Measurements from ENCODE around the gene KANK2.

Gene KANK2

DNA sequence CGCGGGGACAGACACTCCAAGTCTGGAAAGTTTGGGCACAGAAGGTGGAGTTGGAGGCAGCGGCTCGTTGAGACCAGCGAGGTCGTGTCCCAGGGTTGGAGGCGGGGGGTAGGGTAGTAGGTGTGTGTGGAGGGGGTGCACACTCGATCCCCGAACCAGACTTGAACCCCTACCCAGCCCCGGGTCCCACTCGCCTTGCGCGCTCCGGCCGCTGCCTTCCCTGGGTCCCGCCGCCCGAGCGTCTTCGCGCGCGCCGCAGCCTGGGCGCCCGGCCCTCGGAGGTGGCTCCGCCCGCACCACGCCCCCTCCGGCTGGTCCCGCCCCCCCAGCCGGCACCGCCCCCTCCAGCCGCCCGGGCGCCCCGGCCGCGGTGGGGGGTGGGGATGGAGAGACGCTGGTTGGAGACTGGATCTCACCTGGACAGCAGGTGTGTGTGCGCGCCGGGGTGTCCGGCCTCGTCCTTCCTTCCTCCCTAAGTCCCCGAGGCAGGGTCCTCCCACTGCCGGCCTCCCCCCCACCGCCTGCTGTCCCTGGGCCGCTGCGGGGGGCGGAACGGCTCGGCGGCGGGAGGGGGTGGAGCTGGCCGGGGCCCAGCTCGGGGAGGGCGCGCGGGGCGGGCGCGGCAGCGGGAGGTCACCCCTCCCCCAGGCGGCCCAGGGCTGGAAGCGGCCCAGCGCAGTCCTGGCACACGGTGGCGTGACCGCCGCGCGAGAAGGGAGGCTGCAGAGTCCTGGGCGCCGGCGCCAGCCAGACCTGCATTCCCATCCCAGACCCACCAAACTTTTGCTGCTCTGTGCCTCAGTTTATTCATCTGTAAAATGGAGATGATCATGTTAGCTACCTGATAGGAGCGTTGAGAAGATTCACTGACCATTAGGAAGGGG, at the start of gene KANK2:
Gene KANK2 (minus strand): TSS at position 255 of the 884 bp plus-strand sequence. CDS start 3,034 bp downstream, outside the sequence.
- DNase-seq, result peak; percentile 75

GRCh38 chr19:11246941-11247340, 49.6 kb upstream of the KANK2 start:
- DNase-seq, result no peak

DNA sequence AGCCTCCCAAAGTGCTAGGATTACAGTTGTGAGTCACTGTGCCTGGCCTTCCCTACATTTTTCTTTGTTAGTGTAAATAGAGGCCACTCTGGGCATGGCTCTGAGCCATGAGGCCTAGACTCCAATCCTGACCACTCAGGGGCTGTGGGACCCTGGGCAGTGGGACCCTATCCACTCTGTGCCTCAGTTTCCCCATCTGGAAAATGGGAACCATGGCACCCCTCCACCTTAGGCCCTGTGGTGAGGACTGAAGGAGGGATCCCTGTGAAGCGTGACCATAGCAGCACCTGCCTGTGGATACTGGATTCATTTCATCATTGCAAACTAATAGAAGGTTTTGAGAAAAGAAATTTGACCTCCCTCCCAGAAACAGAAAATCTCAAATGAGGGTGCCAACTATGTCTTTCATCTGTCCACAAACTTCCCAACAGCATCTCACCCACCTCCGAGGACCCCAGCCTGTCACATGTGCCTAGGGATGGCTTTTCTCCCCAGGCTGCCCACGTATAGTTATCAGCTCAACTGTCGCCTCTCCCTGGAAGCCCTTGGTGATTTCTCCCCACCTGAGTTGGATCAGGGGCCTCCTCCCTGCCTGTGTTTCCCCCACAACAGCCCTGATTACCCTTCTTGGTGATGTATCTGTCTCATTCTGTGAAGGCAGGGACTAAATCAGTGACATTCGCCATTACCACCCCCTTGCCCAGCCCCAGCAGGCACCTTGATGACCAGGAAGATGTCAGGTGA, 47.7 kb upstream of the KANK2 start:
- DNase-seq, result no peak

GRCh38 chr19:11243798-11244169, 46.4 kb upstream of the KANK2 start:
- DNase-seq, result no peak

GRCh38 chr19:11242864-11243797, 45.8 kb upstream of the KANK2 start:
- DNase-seq, result peak; percentile 85

DNA sequence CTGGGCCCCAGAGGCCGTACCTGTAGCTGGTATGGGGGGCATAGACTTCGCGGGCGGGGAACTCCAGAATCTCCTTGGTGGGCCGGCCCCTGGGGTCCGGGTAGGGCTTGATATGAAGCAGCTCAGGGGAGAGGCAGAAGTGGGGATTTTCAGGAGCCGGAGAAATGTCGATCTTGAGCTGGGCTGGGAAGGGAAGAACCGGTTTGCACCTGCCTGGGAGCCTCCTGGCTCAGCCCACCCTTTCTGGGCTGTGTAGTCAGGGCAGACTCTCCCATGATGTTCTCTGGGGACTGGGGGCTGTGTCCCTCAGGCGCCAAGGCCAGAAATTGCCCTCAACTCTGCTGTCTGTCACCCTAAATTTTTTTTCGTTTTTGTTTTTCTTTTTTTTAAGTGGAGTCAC, 44.7 kb upstream of the KANK2 start:
- DNase-seq, result no peak

- DNase-seq, result no peak
These were observed 42.7 kb upstream of the KANK2 start for GRCh38 chr19:11240008-11240444.

DNA sequence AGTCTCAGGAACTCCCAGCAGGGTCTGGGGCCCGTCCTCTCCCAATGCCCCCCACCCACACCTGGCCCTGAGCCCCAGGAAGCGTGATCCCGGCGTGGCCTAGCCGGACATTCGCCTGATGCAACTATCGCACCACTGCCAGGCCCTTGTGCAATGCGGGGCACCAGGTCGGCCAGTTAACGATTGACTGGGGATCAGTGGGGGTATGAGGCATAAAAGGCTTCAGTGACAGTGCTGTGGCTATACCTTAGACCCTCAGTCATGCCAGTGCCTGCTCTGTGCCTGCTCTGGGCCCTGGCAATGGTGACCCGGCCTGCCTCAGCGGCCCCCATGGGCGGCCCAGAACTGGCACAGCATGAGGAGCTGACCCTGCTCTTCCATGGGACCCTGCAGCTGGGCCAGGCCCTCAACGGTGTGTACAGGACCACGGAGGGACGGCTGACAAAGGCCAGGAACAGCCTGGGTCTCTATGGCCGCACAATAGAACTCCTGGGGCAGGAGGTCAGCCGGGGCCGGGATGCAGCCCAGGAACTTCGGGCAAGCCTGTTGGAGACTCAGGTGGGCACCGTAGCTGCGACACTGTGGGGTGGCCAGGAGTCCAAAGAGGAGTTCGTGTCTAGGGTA, 42.1 kb upstream of the KANK2 start, which contains the start of gene ANGPTL8:
Gene ANGPTL8 (plus strand): TSS at position 243 of the 624 bp plus-strand sequence. CDS start 19 bp downstream, at position 262.
- DNase-seq, result no peak

DNA sequence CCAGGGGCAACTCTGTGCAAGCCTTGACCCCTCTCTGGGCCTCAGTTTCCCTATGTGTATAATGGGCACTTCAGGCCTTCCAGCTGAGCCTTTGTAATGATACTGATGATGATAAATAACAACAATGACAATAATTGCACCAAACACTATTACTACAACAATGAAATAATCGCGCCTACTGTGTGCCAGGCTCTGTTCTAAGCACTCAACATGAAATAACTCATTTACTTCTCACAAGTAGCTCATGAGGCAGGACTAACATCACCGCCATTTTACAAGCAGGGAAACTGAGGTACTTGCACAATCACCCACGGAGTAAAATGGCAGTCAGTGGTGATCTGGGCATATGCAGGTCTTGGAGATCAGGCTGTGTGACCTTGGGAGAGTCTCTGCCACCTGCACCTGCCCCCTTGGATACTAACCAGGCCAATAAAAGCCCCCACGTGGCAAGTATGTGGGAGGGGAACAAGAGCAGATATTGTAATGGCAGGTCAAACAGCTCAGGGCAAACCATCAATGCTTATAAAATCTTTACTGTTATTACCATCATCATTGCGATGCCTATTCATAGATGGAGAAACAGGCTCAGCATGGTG, 41.5 kb upstream of the KANK2 start:
- no peak for DNase-seq

GRCh38 chr19:11238041-11238440, 40.7 kb upstream of the KANK2 start:
- no peak for DNase-seq

GRCh38 chr19:11237321-11237720, 40.0 kb upstream of the KANK2 start:
- no peak for DNase-seq

DNA sequence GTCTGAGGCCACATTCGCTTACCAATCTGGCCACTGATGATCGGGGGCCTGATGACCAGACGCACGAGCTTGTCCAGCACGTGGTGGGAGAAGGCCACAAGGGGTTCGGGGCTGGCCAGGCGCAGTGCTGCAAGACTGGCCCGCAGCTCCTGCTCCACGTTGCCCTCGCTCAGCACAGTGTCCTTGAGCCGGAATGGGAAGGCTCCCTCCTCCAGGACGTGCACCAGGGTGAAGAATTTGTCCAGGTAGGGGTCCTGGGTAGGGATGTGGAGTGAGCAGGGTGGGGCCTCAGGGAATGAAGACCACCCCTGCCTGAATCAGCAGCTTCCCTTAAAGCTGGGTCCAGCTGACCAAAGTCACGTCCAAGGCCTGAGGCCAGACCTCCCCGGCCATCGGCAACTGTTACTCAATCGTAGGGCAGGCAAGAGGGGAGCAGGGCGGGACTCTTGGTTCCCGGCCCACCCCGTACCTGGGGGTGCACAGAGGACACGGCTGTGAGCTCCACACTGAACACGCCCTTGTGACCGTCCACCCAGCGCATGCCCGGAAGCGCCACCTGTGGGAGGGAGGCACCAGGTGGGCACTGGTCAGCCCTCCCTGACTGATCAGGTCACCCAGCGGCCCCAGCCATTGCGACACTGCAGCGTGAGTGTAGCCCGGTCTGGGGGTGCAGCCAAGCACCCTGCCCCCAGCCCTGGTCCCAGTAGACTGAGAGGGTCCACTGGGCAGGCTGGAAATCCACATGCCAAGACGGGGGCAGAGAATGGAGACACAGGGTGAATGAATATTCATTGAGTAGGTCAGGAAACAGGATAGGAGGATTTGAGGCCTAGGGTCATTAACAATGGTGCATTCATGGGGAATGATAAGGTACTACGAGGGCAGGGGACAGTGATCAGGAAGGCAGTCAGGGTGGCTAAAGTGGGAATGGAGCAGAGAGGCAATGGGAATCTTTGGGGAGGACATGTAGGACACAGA, 39.3 kb upstream of the KANK2 start:
- DNase-seq, result no peak

DNA sequence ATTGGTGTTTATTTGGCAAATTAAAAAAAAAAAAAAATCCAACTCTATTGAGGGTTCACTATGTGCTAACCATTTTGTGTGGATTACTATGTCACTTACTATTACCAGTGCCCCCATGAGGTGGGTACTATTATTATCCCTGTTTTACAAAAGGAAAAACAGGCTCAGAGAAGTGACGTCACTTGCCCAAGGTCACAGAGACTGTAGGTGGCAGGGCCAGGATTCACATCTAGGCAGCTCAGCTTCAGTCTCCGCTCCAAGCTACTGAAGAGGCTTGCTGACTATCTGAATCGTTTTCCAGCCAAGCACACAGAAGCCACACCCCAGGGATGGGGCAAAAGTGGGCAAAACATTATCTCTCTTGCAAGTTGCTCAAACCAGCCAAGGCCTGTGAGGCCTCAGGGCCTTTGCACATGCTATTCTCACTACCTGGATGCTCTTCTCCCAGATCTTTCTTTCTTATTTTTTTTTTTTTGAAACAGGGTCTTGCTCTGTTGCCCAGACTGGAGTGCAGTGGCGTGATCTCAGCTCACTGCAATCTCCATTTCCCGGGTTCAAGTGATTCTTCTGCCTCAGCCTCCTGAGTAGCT, 37.2 kb upstream of the KANK2 start:
- no peak for DNase-seq

GRCh38 chr19:11233073-11233472, 35.7 kb upstream of the KANK2 start:
- DNase-seq, result no peak

- DNase-seq, result no peak
These were observed 35.2 kb upstream of the KANK2 start for GRCh38 chr19:11232555-11232954.

GRCh38 chr19:11230621-11231386, 33.5 kb upstream of the KANK2 start:
- DNase-seq, result no peak

DNA sequence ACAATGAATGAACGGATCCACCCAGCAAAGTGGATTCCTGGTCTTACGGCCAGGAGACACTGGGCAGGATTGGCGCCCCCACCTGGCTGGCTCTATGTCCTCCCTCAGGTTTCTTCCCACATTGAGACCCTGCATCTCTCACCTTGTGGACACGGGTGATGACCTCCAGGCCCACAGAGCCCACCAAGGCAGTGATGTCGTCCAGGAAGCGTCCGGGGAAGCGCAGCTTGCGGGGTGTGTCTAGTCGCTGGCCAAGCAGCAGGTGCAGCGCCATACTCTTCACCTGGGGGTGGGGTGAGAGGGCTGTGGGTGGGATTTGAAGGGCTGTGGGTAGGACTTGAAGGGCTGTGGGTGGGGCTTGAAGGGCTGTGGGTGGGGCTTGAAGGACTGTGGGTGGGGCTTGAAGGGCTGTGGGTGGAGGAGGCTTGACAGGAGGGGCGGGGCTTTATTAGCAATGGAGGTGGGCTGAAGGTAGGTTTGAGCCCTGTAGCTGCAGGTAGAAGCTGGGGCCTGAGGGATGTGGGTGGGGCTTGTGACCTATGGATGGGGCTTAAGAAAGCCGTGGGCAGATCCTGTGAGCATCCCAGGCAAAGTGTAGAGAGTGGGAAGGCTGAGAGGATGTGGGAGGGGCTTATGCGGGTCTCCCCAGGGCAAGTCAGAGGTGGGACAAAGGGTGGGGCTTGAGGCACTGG, 30.0 kb upstream of the KANK2 start:
- peak; percentile 43 for DNase-seq

DNA sequence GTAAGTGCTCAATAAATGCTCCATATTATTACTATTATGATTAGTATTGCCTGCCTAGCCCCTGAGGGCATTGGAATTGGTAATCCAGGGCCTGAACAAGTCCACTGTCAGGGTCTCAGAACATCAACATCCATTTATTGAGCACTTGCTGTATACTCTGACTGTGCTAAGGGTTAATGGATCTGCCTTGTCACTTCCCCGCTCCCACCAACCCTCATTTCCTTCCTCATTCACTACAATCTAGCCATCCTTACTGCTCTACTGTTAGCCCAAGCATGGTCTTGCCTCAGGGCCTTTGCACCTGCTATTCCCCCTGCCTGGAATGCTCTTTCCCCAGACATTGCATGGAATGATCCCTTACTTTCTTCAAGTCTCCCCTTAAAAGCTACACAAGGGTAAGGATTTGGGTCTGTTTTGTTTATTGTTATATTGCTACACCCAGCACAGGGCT, 29.4 kb upstream of the KANK2 start:
- DNase-seq, result no peak

- no peak for DNase-seq
These were observed 28.5 kb upstream of the KANK2 start for GRCh38 chr19:11225815-11226214.

Measured in NCI-H82 (cell line).